PC-9 (cell line): Measurements from ENCODE around the gene ETV2.

Source experiments
- CTCF ChIP-seq: fragments of 200-600 bp; sonication (generic); conservative IDR thresholded peaks from 2 replicates; pipeline ENCODE4 v1.6.1; 2017; ENCODE audit warnings: mixed run types, antibody characterized with exemption, mild to moderate bottlenecking, moderate library complexity
- EZH2 ChIP-seq: fragments of 200-600 bp; sonication (generic); IDR thresholded peaks from 2 replicates; pipeline ENCODE4 v1.8.0; 2017; ENCODE audit warnings: antibody characterized with exemption, low read depth

GRCh38 chr19:35622750-35623149, 18.8 kb upstream of the ETV2 start:
- TF ChIP-seq CTCF (no peak), EZH2 (no peak)
